ENCODE measurements around the gene IDE.

Gene IDE

DNA sequence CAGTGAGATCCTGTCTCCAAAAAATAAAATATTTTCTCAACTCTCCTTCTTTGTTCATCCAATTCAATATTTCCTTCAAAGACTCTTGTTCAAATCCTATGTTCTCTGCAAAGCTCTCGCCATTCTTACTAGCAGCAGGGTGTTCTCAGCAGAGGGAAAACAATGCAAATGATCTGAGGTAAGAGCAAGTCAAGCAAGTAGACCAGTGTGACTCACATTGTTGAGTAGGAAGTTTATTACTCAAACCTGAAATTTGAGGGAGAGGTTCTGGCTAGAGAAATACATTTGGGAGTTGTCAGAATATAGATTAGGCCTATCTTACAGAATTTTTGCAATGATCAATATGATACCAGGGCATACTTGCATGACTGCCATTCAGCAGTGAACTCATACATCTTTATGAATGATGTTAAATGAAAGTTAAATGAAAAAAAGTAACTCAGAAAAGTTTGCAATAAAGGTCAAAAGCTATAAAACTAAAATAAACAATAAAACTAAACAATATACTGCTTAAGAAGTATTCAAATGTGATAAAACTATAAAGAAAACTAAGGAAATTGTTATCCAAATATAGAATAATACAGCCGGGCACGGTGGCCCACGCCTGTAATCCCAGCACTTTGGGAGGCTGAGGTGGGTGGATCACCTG is 5.8 kb downstream of the IDE start:
- DNase-seq (ENCODE audit: low read depth in 2 of 3, low spot score in 1 of 3): no peak

DNA sequence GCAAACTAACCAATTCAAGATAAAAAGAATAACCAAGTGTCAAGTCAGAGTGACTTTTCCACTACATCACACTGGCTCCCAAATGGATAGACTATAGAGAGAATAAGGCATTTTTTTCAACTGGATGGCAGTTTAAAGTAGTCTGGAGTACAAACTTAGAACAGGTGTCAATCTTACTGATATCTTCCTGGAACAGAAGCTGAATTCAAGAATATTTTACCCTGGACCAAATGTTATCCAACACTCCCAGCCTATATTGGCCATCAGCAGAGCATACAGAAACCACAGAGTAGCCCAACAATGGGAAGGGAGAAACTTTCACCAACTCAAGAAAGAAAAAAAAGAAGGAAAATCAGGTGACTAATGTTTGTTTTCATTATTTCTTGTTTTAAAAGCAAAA is 11.5 kb downstream of the IDE start:
- no peak for DNase-seq (ENCODE audit: low read depth in 2 of 3, low spot score in 1 of 3)

DNA sequence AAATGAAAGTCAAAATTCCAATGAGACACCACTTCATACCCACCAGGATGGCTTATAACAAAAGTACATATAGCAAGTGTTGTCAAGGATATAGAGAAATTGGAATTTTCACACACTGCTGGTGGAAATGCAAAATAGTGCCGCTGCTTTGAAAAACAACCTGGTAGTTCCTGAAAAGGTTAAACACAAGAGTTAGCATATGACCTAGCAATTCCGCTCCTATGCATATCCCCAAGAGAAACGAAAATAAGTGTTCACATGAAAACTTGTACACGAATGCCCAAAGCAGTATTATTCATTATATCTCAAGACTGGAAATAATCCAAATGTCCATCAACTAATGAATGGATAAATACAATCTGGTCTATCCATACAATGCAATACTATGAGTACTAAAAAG is 14.8 kb downstream of the IDE start:
- DNase-seq (ENCODE audit: low read depth in 2 of 3, low spot score in 1 of 3): no peak

DNA sequence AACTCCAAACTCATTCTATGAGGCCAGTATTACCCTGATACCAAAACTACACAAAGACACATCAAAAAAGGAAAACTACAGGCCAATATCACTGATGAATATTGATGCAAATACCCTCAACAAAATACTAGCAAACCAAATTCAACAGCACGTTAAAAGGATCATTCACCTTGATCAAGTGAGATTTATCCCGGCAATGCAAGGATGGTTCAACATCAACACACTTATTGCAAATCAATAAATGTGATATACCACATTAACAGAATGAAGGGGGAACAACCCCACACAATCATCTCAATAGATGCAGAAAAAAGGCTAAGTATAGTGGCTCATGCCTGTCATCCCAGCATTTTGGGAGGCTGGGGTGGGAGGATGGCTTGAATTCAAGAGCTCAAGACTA is 19.9 kb downstream of the IDE start:
- no peak for DNase-seq (ENCODE audit: low read depth in 2 of 3, low spot score in 1 of 3)

DNA sequence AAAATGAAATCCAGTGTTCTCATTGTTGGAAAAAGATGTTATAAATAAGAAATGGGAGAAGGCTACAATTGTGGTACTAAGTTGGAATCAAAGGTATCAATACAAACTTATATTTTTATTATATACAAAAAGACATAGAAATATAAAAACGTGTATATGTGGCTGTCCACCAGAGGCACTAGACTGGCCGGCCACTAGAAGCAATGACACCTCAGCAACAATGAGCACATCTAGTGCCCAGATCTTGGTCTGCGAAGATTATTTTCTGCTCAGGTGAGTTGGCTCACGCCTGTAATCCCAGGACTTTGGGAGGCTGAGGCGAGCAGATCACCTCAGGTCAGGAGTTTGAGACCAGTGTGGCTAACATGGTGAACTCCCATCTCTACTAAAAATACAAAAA is 21.6 kb downstream of the IDE start:
- DNase-seq (ENCODE audit: low read depth in 2 of 3, low spot score in 1 of 3): no peak

DNA sequence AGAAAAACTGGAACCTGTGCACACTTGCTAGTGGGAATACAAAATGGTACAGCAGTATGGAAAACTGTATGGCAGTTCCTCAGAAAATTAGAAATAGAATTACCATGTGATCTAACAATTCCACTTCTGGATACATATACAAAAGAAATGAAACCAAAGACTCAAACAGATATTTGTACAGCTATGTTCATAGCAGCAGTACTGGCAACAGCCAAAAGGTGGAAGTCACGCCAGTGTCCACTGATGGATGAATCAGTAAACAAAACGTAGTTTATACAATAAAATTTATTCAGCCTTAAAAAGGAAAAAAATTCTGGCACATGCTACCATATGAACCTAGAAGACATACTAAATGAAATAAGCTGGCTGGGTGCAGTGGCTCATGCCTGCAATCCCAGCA is 23.0 kb downstream of the IDE start:
- no peak for DNase-seq (ENCODE audit: low read depth in 2 of 3, low spot score in 1 of 3)

DNA sequence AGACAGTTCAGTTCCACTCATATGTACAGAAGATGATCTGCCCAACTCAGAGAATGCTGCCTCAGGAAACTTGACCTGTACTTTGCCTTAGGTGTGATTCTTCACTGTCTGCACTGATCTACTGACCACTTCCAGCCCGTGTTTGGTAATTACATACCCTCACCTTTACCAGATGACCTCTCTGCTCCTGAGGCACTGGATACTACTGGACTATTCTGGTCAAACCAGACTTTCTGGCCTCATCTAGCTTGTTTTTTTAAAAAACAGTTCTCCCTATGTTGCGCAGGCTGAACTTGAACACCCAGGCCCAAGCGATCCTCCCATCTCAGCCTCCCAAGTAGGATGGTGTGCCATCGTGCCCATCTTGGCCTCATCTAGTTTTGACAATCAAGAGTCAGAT is 26.2 kb downstream of the IDE start:
- no peak for DNase-seq (ENCODE audit: low read depth in 2 of 3, low spot score in 1 of 3)

DNA sequence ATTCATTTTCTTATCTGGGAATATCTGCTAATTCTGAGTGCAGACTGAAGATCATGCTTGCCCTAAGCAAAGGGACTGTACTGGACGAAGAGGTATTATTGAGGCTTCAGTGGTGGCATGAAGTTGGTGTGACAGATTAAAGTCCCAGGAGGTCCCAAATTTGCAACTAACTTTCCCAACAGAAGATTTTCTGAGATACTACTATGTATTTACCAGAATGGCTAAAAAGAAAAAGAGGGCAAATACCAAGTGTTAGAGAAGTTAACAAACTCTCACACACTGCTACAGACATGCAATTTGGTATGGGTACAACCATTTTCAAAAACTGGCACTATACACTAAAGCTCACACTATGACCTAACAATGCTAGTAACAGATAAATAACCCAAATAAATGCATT is 28.3 kb downstream of the IDE start:
- DNase-seq (ENCODE audit: low read depth in 2 of 3, low spot score in 1 of 3): no peak

DNA sequence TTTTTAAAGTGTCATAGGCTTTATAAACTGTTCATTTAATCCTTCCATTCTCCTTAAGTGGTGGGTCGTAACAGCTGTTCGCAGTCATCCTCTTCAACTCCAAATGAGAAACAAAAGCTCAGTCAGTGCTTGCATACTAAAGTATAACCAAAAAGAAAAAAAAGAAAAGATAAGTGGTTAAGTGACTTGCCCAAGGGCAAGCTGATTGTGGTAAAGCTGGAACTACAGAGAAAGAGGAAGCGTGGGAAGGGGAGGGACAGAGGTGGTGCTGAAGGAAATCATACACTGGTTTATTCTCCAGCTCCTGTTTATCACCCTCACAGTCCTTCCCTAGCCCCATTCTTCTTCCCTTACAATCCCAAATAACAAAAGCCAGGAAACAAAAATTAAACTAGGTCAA is 29.6 kb downstream of the IDE start:
- no peak for DNase-seq (ENCODE audit: low read depth in 2 of 3, low spot score in 1 of 3)

DNA sequence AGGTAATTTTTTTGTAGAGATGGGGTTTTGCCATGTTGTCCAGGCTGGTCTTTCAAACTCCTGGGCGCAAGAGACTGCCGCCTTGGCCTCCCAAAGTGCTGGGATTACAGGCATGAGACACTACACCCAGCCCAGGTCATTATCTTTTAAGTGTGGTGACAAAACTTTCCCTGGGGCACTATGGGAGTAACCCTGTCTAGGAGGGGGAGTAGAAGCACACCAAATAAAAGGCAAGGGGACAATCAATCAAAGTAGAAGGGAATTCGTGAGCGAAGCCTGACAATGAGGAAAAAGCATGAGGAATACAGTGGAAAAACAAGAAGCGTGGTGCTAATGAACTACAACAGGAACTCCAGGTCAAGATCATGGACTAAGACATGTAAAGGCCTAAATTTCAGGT is 31.4 kb downstream of the IDE start:
- DNase-seq (ENCODE audit: low read depth in 2 of 3, low spot score in 1 of 3): no peak

DNA sequence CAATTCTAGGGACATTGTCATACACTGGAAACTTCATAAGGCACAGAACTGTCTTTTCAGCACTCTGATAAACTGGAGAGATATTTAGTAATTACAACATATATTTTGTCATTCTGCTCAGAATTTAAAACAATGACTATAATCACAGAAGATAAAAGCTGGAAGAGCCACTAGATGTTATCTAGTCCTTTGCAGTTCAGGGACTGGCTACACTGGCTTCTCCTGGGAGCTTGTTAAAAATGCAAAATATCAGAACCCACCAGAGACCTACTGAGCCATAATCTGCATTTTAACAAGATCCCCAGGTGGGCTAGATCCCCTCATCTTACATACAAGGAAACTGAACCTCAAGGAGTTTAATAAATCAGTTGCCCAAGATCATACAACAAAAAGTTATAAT is 32.3 kb downstream of the IDE start:
- DNase-seq (ENCODE audit: low read depth in 2 of 3, low spot score in 1 of 3): no peak

DNA sequence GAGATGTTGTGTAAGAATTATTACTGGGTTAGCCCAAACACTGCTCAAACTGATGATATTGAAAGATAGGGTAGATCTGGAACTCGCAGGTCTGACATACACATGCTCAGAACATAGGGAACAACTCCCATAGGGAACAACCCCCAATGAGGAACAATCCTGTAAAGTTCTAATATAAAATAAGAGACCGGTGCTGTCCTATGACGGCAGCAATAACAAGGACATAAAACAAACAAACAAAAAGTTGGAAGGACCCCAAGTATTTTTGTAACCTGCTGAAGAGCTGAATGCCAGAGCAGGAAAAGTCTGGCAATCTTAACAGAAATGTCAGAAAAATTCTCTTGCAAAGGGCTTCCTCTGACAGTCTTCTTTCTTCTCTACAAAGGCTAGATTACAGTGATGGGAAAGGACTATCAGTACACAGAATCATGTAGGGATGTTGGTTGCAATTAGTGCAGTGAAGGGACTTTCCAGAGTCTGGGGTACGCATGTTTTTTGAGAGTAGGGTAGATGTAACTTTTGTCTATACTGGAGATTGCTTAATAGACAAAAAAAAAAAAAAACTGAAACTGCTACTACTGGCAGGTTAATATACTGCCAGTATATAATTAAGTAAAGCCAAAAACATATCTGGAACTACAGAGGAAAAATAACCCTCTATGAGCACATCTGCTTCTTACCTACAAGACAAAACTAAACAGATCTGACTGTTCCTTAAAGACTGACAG is 35.5 kb downstream of the IDE start:
- no peak for DNase-seq (ENCODE audit: low read depth in 2 of 3, low spot score in 1 of 3)

DNA sequence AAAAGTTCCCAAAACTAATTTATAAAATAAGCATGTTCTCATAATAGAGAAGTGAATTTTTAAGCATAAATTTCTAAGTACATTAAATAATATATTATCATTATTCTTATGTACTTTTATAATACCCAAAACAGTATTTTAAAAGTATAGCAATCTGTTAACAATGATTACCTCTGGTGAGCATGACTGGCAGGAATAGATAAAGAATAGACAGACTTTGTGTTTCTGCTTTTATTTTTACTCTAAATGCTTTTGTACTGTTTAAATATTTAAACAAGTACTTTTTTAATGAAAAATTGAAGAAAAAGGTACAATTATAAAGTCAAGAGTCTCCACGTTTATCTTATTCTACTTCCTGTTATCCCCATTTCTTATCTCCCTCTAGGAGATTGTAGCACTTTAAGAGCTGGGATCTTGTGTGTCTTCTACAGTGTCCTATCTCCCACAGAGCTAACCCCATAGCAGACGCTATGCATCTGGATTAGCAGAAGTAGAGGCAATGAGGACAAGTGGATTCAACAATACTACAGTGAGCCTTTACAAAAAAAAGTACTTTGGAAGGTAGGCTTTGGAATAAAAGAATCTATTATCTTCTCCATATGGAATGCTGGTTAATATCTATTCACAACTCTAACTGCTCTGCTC is 42.9 kb downstream of the IDE start:
- DNase-seq (ENCODE audit: low read depth in 2 of 3, low spot score in 1 of 3): no peak

DNA sequence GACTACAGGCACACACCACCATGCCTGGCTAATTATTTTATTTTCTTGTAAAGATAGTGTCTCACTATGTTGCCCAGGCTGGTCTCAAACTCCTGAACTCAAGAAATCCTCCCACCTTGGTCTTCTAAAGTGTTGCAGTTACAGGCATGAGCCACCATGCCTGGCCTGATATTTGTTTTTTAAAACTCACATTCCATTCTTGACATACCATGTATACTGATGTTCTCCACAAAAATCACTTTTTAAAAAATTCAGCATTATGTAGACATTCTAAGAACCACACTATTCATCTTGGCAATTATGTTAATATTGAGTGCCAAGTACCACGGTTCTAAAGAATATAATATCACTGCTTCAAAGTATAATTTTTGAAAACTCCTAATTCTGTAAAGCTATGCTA is 43.5 kb downstream of the IDE start:
- no peak for DNase-seq (ENCODE audit: low read depth in 2 of 3, low spot score in 1 of 3)

DNA sequence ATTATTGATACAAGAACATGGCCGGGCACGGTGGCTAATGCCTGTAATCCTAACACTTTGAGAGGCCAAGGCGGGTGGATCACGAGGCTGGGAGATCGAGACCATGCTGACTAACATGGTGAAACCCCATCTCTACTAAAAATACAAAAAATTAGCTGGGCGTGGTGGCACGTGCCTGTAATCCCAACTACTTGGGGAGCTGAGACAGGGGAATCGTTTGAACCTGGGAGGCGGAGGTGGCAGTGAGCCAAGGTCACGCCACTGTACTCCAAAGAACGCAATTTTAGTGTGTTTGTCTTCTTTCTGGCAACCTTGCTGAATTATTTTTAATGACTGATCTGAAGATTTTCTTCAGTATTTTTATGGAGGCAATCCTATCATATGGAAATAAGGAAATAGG is 46.2 kb downstream of the IDE start:
- DNase-seq (ENCODE audit: low read depth in 2 of 3, low spot score in 1 of 3): no peak

DNA sequence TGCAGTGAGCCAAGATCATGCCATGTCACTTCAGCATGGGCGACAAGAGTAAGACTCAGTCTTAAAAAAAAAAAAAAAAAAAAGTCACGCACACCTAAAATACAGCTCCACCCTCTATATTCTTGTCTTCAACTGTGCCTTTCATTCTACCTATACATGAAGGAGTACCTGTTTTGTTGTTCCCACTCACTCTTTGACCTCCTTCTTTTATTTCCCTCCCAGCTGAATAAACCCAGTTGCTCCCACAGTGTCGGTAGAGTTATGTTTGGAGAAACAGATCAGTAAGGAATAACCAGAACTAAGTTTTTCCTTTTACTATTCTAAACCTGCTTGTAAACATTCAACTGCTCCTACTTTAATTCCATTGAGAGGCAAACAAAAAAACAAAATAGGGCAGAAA is 50.3 kb downstream of the IDE start:
- DNase-seq (ENCODE audit: low read depth in 2 of 3, low spot score in 1 of 3): no peak

DNA sequence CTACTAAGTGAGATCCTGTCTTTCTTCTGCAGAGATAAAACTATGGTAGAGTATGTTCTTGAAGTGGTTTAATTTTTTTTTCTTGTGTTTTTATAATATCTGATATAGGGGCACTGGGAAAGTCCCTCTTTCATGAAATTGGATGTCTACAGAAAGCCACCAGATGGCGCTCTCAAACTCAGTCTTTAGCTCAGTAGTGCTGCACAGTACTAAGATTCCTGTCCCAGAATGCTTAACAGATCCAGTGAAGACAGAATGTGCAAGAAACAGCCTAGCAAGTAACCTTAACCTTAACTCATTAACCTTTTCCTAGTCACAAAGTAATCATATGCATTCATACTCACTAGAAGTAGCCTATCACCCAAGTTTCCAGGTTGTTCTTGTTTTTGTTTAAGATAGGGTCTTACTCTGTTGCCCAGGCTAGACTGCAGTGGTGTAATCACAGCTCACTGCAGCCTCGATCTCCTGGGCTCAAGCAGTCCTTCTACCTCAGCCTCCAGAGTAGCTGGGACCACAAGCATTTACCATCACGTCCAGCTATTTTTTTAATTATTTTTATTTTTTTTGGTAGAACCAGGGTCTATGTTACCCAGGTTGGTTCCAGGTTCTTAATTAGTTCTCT is 56.7 kb downstream of the IDE start:
- DNase-seq (ENCODE audit: low read depth in 2 of 3, low spot score in 1 of 3): peak; percentile 22 to 57 (median 38)

DNA sequence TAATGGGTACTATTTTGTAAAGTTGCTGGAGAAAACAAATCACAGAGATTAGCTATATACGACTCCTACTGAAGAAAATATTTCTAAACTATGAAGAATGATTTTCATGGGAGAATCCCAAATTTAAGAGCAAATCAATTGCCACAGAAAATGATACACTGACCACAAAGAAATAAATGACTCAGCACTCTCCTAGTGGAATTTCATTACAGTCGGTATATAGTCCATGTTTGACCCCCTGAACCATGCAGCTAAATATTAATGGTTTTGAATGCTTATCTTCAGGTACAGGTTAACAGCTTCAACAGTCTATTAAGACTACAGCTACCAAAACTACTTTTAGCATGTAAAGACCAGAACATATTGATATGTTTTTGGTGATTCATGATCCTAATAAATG is 65.0 kb downstream of the IDE start:
- no peak for DNase-seq (ENCODE audit: low read depth in 2 of 3, low spot score in 1 of 3)

DNA sequence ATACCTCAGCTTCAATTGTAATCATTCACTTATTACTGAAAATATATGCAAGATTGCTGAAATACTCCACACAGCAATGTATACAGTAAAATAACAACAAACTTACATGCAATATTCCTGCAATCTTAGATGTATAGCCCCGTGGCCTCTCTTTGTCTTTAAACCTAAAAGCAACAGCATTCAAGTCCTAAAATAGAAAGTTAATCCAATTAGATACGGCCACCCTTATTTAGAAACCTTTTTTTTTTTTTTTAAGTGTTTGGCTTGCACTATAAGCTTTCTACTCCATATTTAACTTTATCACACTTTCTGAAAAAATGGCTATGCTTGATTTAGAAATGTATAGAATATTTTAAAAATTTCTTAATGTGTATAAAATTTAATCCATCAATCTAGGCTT is 67.6 kb downstream of the IDE start:
- DNase-seq (ENCODE audit: low read depth in 2 of 3, low spot score in 1 of 3): no peak

DNA sequence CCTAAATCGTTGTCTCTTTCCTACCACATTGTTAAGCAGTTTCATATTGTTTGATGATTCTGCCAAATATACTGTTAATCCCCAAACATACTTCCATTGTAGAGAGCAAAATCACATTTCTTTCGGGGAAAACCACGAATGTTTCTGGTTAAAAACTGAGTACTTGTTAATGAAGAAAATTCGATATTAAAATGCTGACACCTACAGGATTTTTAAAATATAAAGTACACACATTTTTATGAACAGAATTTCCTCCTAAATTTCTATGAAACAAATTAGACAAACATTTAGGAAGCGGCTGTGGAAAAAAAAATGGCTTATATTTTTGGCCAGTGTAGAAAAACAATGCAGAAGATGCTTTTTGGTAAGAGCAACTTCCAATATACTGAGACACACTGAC is 68.8 kb downstream of the IDE start:
- DNase-seq (ENCODE audit: low read depth in 2 of 3, low spot score in 1 of 3): no peak

DNA sequence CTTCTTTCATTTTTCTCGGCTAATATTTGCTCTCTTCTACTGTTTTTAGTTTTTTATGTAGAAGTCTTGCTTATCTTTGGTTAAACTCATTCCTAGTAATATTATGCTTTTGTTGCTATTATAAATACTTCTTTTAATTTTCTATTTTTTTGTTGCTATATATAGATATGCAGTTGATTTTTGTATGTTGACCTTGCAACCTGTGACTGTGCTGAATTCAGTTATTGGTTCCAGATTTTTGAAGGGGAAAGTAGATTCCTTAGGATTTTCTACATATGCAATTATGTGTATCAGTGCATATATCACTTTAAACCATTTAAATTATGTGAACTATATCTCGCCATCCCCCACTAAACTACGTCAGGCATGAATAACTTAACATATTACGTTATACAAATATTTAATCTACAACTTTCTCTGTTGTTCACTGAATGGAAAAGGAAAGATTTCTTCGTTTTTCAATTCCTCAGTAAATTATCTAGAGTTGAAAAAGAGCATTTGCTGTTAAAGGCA is 71.5 kb downstream of the IDE start:
- DNase-seq (ENCODE audit: low read depth in 2 of 3, low spot score in 1 of 3): no peak

DNA sequence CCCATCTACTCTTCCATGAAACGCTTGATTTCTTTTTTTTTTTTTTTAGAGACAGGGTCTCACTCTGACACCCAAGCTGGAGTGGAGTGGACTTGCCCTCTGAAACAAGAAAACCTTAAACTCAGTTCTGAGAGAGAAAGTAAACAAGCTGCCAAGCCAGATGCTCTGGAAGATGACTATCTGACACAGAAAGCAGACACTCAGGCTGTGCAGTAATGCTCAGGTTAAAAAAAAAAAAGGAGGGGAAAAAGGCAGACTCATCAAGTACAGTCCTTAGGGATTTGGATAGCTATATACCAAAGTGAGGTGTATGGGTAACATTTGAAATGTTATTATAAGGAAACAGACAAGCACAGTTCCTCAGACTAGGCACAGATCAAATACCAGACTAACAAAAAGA is 80.5 kb downstream of the IDE start:
- DNase-seq (ENCODE audit: low read depth in 2 of 3, low spot score in 1 of 3): no peak

Measured in stimulated activated CD4-positive, alpha-beta T cell treated with anti-CD3 and anti-CD28 coated beads, Interleukin-12 subunit alpha, Interleukin-12 subunit beta, amount 100 ng/mL, for 48 hours (primary cell).